HepG2 (cell line): ENCODE measurements around the gene TPRG1L. TPM values are rescaled to one million over a fixed set of nuclear protein-coding genes. Genes with fewer than 3 reads are reported as not detected.

Experiments
- ATAC-seq: fragments of 200-7000 bp; cut with Tn5 transposase; 3 replicates; pipeline ENCODE4 v1.9.1; 2020; ENCODE audit warnings: mild to moderate bottlenecking, moderate library complexity
- BruUV-seq: library from RNA; stranded (reverse); fragments of 400-500 nt; replicated peaks from 2 replicates; lab custom pipeline; 2021; lab: Mats Ljungman, UMichigan
- CTCF ChIA-PET: fragments of 300-600 bp; formaldehyde crosslinking; extraction: SDS; loops from one replicate; lab custom pipeline; 2021; ENCODE audit warnings: low total read pairs, inconsistent platforms, low intra/inter-chr PET ratio; lab: Yijun Ruan, JAX
- POLR2A ChIA-PET: fragments of 350-600 bp; sonication (Branson Sonifier 250); formaldehyde crosslinking; loops from one replicate; lab custom pipeline; 2020; ENCODE audit warnings: antibody characterized with exemption, inconsistent platforms; lab: Yijun Ruan, JAX
- DNase-seq: peaks from one replicate; pipeline ENCODE4 v3.0.0-alpha.2; 2015; ENCODE audit warnings: low spot score
- FAIRE-seq: peaks from 3 replicates; lab custom pipeline; 2011; peaks lifted over from hg19 to GRCh38; lab: Jason Lieb, UNC
- H2AFZ ChIP-seq: one replicate; pipeline ENCODE4 v1.6.1; 2011; ENCODE audit warnings: low read length, inconsistent platforms
- H3K27ac ChIP-seq: fragments of 300-600 bp; 3 replicates; pipeline ENCODE4 v1.8.0; 2011; ENCODE audit warnings: mixed run types, mild to moderate bottlenecking, mixed read lengths, low read length, inconsistent platforms; ENCODE audit not compliant: insufficient read depth; ENCODE audit errors: extremely low read length
- H3K27me3 ChIP-seq, 2 experiments: fragments of 200-600 bp in 1 of 2; 2 replicates in 1 of 2; 3 replicates in 1 of 2; pipeline versions ENCODE4 v1.6.0 to v1.8.0; 2011; ENCODE audit warnings: low read length in 2 of 2, mild to moderate bottlenecking in 2 of 2, moderate library complexity in 2 of 2, inconsistent platforms in 1 of 2; ENCODE audit not compliant: insufficient read depth in 2 of 2, control insufficient read depth in 1 of 2
- H3K36me3 ChIP-seq, 2 experiments: fragments of 200-600 bp in 1 of 2; replicated peaks in 1 of 2; 2 replicates in 1 of 2; 3 replicates in 1 of 2; pipeline versions ENCODE4 v1.5.1 to v1.8.0; 2011; ENCODE audit warnings: low read length in 2 of 2, inconsistent platforms in 1 of 2; ENCODE audit not compliant: insufficient read depth in 2 of 2, control insufficient read depth in 1 of 2
- H3K4me1 ChIP-seq: 2 replicates; pipeline ENCODE4 v1.5.1; 2012; ENCODE audit warnings: low read length, inconsistent platforms; ENCODE audit not compliant: insufficient read depth
- H3K4me2 ChIP-seq: 2 replicates; pipeline ENCODE4 v1.6.0; 2011; ENCODE audit warnings: low read depth, low read length, inconsistent platforms
- H3K4me3 ChIP-seq, 3 experiments: fragments of 200-600 bp in 1 of 3; sonication (generic), shearing (Covaris generic) in 1 of 3; replicated peaks in 1 of 3; 2 replicates each; pipeline ENCODE4 v1.5.1; 2011 to 2016; ENCODE audit warnings: low read length in 3 of 3, inconsistent platforms in 2 of 3, low read depth in 2 of 3, mild to moderate bottlenecking in 2 of 3, control low read depth in 1 of 3, mixed read lengths in 1 of 3; ENCODE audit not compliant: insufficient read depth in 1 of 3
- H3K79me2 ChIP-seq: one replicate; pipeline ENCODE4 v1.6.1; 2011; ENCODE audit warnings: low read length, inconsistent platforms; ENCODE audit not compliant: insufficient read depth
- H3K9ac ChIP-seq: 2 replicates; pipeline ENCODE4 v1.6.0; 2011; ENCODE audit warnings: mild to moderate bottlenecking, low read depth, low read length, inconsistent platforms; ENCODE audit not compliant: insufficient read depth
- H3K9me3 ChIP-seq: 2 replicates; pipeline ENCODE4 v1.5.1; 2012; ENCODE audit warnings: mild to moderate bottlenecking, low read length
- H4K20me1 ChIP-seq: 2 replicates; pipeline ENCODE4 v1.6.0; 2011; ENCODE audit warnings: inconsistent platforms, mild to moderate bottlenecking, low read length, moderate library complexity; ENCODE audit not compliant: insufficient read depth
- BHLHE40 ChIP-seq: IDR thresholded peaks from 2 replicates; pipeline ENCODE4 v1.6.1; 2011; ENCODE audit warnings: low read length, improper control_type of control experiment
- DNMT3B ChIP-seq: conservative IDR thresholded peaks from 2 replicates; pipeline ENCODE4 v1.6.1; 2016; ENCODE audit warnings: missing biosample characterization, control low read depth
- EEA1 ChIP-seq: sonication (generic); formaldehyde crosslinking; IDR thresholded peaks from 2 replicates; pipeline ENCODE4 v1.5.1; 2020; ENCODE audit warnings: mild to moderate bottlenecking, missing genetic modification reagents, borderline replicate concordance
- FOXM1 ChIP-seq: sonication (generic); formaldehyde crosslinking; IDR thresholded peaks from 2 replicates; pipeline ENCODE4 v1.5.0; 2020; ENCODE audit warnings: missing genetic modification reagents
- GABPB1 ChIP-seq: IDR thresholded peaks from 2 replicates; pipeline ENCODE4 v1.6.1; 2016; ENCODE audit warnings: mild to moderate bottlenecking, missing genetic modification reagents, moderate library complexity, missing compliant biosample characterization
- GPN1 ChIP-seq: sonication (generic); formaldehyde crosslinking; IDR thresholded peaks from 2 replicates; pipeline ENCODE4 v1.5.1; 2020; ENCODE audit warnings: missing genetic modification reagents, borderline replicate concordance
- KLF6 ChIP-seq: IDR thresholded peaks from 2 replicates; pipeline ENCODE4 v1.8.0; 2016; ENCODE audit warnings: missing biosample characterization, missing genetic modification reagents
- PITX1 ChIP-seq: sonication (generic); formaldehyde crosslinking; IDR thresholded peaks from 2 replicates; pipeline ENCODE4 v1.5.1; 2020; ENCODE audit warnings: mild to moderate bottlenecking, missing genetic modification reagents
- RFXANK ChIP-seq: IDR thresholded peaks from 2 replicates; pipeline ENCODE4 v1.6.1; 2016
- SMAD1 ChIP-seq: sonication (generic); formaldehyde crosslinking; IDR thresholded peaks from 2 replicates; pipeline ENCODE4 v1.4.0; 2020; ENCODE audit warnings: missing genetic modification reagents, low read depth, mild to moderate bottlenecking, borderline replicate concordance
- SP2 ChIP-seq: sonication (generic); formaldehyde crosslinking; IDR thresholded peaks from 2 replicates; pipeline ENCODE4 v1.5.1; 2020; ENCODE audit warnings: mild to moderate bottlenecking, missing genetic modification reagents
- ZFP91 ChIP-seq: sonication (generic); formaldehyde crosslinking; IDR thresholded peaks from 2 replicates; pipeline ENCODE4 v1.9.0; 2022; ENCODE audit warnings: missing genetic modification reagents, mild to moderate bottlenecking, borderline replicate concordance
- ZNF142 ChIP-seq: sonication (generic); formaldehyde crosslinking; IDR thresholded peaks from 2 replicates; pipeline ENCODE4 v1.4.0; 2020; ENCODE audit warnings: missing genetic modification reagents
- ZNF383 ChIP-seq: sonication (generic); formaldehyde crosslinking; IDR thresholded peaks from 2 replicates; pipeline ENCODE4 v1.4.0; 2020; ENCODE audit warnings: missing genetic modification reagents, mild to moderate bottlenecking, borderline replicate concordance
- ZNF530 ChIP-seq: sonication (generic); formaldehyde crosslinking; IDR thresholded peaks from 2 replicates; pipeline ENCODE4 v1.5.0; 2020; ENCODE audit warnings: low read depth, mild to moderate bottlenecking, missing genetic modification reagents
- ZNF550 ChIP-seq: sonication (generic); formaldehyde crosslinking; IDR thresholded peaks from 2 replicates; pipeline ENCODE4 v1.4.0; 2020; ENCODE audit warnings: mild to moderate bottlenecking, missing genetic modification reagents, borderline replicate concordance
- ZNF709 ChIP-seq: sonication (generic); formaldehyde crosslinking; IDR thresholded peaks from 2 replicates; pipeline ENCODE4 v1.5.0; 2020; ENCODE audit warnings: mild to moderate bottlenecking, missing genetic modification reagents
- WGBS: methylation state at CpG from one replicate; pipeline ENCODE4 v1.1.6; 2017; ENCODE audit warnings: low lambda C conversion rate; 5-methylcytosine and 5-hydroxymethylcytosine counted together
- in situ Hi-C: cut with HindIII; loops from 2 replicates; pipeline ENCODE4 v1.10.0; 2017; ENCODE audit warnings: low pct_unique_long_range_greater_than_20kb; ENCODE audit not compliant: extremely low pct_ligation_motif_present
- intact Hi-C: fragments of 100-400 bp; cut with micrococcal nuclease; formaldehyde crosslinking; loops from one replicate; pipeline ENCODE4 v1.10.0; 2022; ENCODE audit not compliant: unreplicated experiment
- polyA plus RNA-seq, 8 experiments: library from polyadenylated mRNA; depleted of rRNA in 3 of 8; stranded (reverse) in 7 of 8; unstranded in 1 of 8; fragments of >200 nt; fragmentation: Illumina TruSeq in 4 of 8; extraction: Trizol in 4 of 8; gene quantifications; 2 replicates each; pipeline versions ENCODE4 v1.2.1 to v1.2.3, GENCODE V29; 2011 to 2016; ENCODE audit warnings: low read depth in 4 of 8, missing spikeins in 1 of 8, mixed read lengths in 1 of 8; ENCODE audit not compliant: insufficient read depth in 1 of 8
- total RNA-seq, 5 experiments: library from RNA; depleted of rRNA; stranded (reverse); fragments of >200 nt; fragmentation: Illumina TruSeq; extraction: Trizol; gene quantifications; 2 replicates each; pipeline ENCODE4 v1.2.3, GENCODE V29; 2016; ENCODE audit warnings: low read depth in 1 of 5

Gene TPRG1L
- total and polyA plus RNA-seq, 2 of the 13 experiments (the other 11 are each of a cell fraction or from before 2014, with no cell fraction given), result 21.3 to 37.4 TPM

GRCh38 chr1:3640121-3640837 is 15.5 kb downstream of the TPRG1L start (continued):
- no peak for TF ChIP-seq RFXANK
- no peak for TF ChIP-seq PITX1
- TF ChIP-seq EEA1 (CRISPR knock-in tag), result no peak
- TF ChIP-seq FOXM1 (CRISPR knock-in tag), result no peak
- no peak for TF ChIP-seq ZFP91 (CRISPR knock-in tag)
- TF ChIP-seq SP2, result no peak
- no peak for TF ChIP-seq KLF6

GRCh38 chr1:3641046-3641760 is 16.4 kb downstream of the TPRG1L start:
- FAIRE-seq, result no peak
- Histone ChIP-seq H4K20me1 (no peaks in the 10 kb centered on the region), H3K27me3 (no peaks in the 10 kb centered on the region), H3K4me3 (no peak overlapping the region), H3K79me2 (no peaks in the 10 kb centered on the region), H3K27ac (no peak overlapping the region), H3K36me3 (peaks cover 5 to 35% of the 10 kb centered on the region in 2 experiments; a peak in 4 of 5 replicates), H2AFZ (no peak overlapping the region), H3K4me2 (no peak overlapping the region), H3K9ac (no peak overlapping the region), H3K9me3 (no peaks in the 10 kb centered on the region), H3K4me1 (no peaks in the 10 kb centered on the region)
- DNase-seq, result no peak
- BruUV-seq, result no TSS peak
- intact Hi-C loops (no loop called here), in situ Hi-C loops (no loop called here)
- ChIA-PET POLR2A (no interaction called here), CTCF (no interaction called here)
- ATAC-seq, result no peak
- WGBS, result 98% methylated on average over 22 of the region's 26 CpGs
- TF ChIP-seq DNMT3B (CRISPR knock-in tag), result no peak
- no peak for TF ChIP-seq GABPB1
- TF ChIP-seq GPN1 (CRISPR knock-in tag), result no peak
- no peak for TF ChIP-seq ZNF383 (CRISPR knock-in tag)
- TF ChIP-seq SMAD1 (CRISPR knock-in tag), result no peak
- no peak for TF ChIP-seq ZNF550 (CRISPR knock-in tag)
- no peak for TF ChIP-seq BHLHE40
- TF ChIP-seq ZNF709 (CRISPR knock-in tag), result no peak
- TF ChIP-seq ZNF142 (CRISPR knock-in tag), result no peak
- TF ChIP-seq ZNF530, result no peak
